SW 1271 (cell line): ENCODE results near the gene PDE5A.
"Not testable (repeated sequence)": the region's sequence is repeated elsewhere in the genome, so short reads cannot be mapped to it uniquely, and the experiment has no call there.

Source experiments
- DNase-seq, 2 experiments: peaks; one replicate each; lab custom pipeline; 2025; lab: John Stamatoyannopoulos, UW

The PDE5A gene

GRCh38 chr4:119471259-119471658 is 157.3 kb downstream of the PDE5A start:
- no peak for DNase-seq

DNA sequence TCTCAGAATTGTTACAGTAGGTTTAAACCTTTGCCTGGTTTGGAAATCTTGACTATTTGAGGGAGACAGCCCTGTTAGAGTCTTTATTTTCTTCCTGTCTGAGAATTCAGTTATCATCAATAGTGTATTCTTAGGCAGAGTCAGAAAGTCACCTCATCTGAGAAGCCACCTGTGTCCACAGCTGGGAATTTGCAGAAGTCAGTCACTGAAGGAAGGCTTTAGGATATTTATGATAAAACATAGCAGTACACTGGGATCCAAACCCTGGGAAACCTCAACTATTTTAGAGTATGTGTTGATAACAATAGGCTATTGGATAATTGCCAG is 157.9 kb downstream of the PDE5A start:
- not testable (repeated sequence) for DNase-seq

DNA sequence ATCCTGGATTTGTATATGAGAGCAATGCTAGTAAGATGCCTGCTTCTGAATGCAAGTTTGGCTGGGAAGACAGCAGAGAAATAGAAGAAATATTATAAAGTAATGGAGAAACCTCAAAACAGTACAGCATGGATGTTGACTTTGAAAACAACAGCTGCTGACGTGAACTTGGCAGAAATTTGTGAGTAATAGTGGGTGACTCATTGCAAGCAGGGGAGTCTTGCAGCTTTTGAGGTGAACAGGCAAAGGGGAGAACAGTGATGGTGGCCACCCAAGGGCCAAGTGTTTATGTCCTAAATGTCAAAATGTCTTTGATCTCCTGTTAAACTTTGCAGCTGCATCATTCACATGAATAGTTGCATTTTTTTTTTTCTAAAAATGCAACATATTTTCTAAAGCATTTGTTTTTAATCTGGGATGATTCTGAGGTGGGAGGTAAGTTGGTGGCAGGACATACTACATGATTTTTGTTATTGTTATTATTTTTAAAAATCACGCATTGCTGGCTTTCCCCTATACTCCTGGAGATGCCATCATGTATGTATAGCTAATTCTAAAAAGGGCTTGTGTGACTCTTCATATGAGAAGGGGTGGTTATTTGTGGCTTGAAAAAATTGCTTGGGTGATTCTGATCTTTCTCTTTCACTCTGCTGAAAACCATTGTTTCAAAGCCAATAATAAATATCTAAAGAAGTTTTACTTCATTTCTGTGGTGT is 158.4 kb downstream of the PDE5A start:
- not testable (repeated sequence) for DNase-seq

- not testable (repeated sequence) for DNase-seq
Measured at GRCh38 chr4:119469039-119469438, 159.6 kb downstream of the PDE5A start.

DNA sequence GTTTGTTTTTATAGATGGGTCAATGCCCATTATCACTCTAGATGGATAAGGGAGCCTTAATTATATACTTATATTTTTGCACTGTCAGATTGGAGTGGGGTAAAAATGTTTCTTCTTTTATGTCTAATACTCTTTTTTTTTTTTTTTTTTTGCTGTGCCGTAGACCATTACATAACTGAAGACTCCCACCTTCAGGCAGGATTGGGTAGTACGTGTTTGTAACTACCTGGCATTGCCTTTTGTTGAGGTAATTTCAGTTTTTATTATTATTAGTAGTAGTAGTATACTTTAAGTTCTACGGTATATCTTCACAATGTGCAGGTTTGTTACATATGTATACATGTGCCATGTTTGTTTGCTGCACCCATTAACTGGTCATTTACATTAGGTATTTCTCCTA is 165.9 kb downstream of the PDE5A start:
- not testable (repeated sequence) for DNase-seq

DNA sequence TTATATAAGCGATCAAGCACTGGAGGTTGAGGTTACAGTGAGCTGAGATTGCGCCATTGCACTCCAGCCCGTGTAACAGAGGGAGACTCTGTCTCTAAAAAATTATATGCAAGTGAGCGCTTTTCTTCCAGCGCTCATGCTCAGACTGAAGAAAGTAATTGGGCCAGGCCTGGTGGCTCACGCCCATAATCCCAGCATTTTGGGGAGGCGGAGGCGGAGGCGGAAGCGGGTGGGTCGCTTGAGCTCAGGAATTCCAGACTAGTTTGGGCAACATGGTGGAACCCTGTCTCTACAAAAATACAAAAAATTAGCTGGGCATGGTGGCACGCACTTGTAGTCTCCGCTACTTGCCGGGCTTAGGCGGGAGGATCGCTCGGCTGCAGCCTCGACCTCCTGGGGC is 172.9 kb downstream of the PDE5A start:
- peak in 1 of 2 experiments; percentile 4 for DNase-seq

GRCh38 chr4:119454491-119455270 is 173.9 kb downstream of the PDE5A start:
- DNase-seq: peak; percentile 63 to 72

GRCh38 chr4:119454151-119454490 is 174.5 kb downstream of the PDE5A start:
- DNase-seq: not testable (repeated sequence)

DNA sequence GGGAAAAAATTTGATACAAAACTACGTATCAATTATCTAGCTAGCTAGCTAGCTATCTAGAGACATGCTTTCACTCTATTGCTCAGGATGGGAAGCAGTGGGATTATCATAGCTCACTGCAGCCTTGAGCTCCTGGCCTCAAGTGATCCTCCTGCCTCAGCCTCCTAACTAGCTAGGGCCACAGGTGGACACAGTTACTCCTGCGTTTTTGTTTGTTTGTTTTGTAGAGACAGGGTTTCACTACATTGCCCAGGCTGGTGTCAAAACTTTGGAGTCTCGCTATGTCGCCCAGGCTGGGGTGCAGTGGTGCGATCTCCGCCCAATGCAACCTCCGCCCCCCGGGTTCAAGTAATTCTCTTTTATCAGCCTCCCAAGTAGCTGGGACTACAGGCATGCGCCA is 175.3 kb downstream of the PDE5A start:
- not testable (repeated sequence) for DNase-seq

DNA sequence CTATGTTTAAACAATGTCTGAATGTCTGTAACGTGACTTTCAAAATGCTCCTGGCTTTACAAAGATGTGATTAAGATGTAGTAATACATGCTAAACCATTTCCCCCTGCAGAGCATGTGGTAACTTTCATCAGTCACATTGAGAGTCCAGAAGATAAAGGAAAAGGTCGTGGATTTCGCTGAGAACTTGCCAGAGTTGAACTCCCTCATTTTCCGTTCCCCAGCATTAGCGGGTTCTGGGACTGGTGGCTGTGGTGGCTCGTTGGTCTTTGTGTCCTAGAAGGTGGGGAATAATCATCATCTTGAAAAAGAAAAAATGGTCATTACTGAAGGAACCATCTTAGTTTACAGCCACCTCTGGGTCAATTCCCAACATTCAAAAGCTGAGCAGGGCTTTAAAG is 178.8 kb downstream of the PDE5A start:
- not testable (repeated sequence) for DNase-seq
